H1 (cell line): ENCODE data around the gene MAP3K14. TPM values are rescaled to one million over a fixed set of nuclear protein-coding genes. Genes with fewer than 3 reads are reported as not detected.

Experiments used
- SP1 ChIP-seq: IDR thresholded peaks from 2 replicates; pipeline ENCODE4 v1.6.1; 2011; ENCODE audit warnings: low read depth, low read length
- polyA plus RNA-seq, 7 experiments: library from polyadenylated mRNA; depleted of rRNA in 3 of 7; stranded (reverse) in 5 of 7; unstranded in 2 of 7; fragments of >200 nt in 5 of 7; fragments of 200-250 nt in 2 of 7; gene quantifications; 1 replicate in 5 of 7; 2 replicates in 1 of 7; 4 replicates in 1 of 7; pipeline versions ENCODE4 v1.2.1 to v1.2.3, GENCODE V29; 2011 to 2013; ENCODE audit warnings: missing spikeins in 2 of 7, mixed read lengths in 2 of 7
- total RNA-seq: library from RNA; stranded (reverse); fragmentation: NEBNext Ultra II Directional; extraction: Animal tissue kit (Norgen Biotek cat#: 25700); gene quantifications from 2 replicates; pipeline ENCODE4 v1.2.1, GENCODE V29; 2021
- TF ChIP-seq, protein P1 (sequence below): fragments of 300-600 bp; sonication (generic); IDR thresholded peaks from 2 replicates; pipeline ENCODE4 v1.7.1; 2012; ENCODE audit warnings: low read length, moderate library complexity, mild to moderate bottlenecking, inconsistent platforms; ENCODE audit not compliant: insufficient replicate concordance

MAP3K14 gene
- total and polyA plus RNA-seq, 2 of the 8 experiments (the other 6 are each of a cell fraction or from before 2014, with no cell fraction given): 5.2 to 6.1 TPM

DNA sequence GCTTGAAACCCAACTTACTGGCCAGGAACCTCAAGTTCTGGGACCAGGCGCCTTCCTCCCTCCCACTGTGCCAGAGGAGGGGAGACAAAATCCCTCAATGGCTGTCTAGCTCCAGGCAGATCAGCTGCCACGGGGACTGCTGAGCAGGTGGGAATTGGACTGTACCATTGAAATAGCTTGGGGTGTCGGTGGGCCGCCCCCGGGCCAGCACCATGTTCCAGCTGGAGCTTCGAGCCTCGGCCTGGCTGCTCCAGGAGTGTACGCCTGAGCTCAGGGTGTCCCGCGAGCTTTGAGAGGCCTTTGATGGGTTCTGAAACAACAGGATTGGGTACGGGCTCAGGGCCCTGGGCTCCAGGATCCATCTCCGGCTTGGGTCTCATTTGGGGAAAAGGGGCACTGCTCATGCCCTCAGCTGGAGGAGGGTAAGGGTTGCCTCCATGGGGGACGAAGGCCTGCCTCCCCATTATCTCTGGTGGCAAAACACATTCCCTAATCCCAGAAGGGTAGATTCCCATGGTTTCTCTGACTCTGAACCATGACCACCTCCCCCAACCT, 50.4 kb downstream of the MAP3K14 start (continued):
- TF ChIP-seq, protein P1, sequence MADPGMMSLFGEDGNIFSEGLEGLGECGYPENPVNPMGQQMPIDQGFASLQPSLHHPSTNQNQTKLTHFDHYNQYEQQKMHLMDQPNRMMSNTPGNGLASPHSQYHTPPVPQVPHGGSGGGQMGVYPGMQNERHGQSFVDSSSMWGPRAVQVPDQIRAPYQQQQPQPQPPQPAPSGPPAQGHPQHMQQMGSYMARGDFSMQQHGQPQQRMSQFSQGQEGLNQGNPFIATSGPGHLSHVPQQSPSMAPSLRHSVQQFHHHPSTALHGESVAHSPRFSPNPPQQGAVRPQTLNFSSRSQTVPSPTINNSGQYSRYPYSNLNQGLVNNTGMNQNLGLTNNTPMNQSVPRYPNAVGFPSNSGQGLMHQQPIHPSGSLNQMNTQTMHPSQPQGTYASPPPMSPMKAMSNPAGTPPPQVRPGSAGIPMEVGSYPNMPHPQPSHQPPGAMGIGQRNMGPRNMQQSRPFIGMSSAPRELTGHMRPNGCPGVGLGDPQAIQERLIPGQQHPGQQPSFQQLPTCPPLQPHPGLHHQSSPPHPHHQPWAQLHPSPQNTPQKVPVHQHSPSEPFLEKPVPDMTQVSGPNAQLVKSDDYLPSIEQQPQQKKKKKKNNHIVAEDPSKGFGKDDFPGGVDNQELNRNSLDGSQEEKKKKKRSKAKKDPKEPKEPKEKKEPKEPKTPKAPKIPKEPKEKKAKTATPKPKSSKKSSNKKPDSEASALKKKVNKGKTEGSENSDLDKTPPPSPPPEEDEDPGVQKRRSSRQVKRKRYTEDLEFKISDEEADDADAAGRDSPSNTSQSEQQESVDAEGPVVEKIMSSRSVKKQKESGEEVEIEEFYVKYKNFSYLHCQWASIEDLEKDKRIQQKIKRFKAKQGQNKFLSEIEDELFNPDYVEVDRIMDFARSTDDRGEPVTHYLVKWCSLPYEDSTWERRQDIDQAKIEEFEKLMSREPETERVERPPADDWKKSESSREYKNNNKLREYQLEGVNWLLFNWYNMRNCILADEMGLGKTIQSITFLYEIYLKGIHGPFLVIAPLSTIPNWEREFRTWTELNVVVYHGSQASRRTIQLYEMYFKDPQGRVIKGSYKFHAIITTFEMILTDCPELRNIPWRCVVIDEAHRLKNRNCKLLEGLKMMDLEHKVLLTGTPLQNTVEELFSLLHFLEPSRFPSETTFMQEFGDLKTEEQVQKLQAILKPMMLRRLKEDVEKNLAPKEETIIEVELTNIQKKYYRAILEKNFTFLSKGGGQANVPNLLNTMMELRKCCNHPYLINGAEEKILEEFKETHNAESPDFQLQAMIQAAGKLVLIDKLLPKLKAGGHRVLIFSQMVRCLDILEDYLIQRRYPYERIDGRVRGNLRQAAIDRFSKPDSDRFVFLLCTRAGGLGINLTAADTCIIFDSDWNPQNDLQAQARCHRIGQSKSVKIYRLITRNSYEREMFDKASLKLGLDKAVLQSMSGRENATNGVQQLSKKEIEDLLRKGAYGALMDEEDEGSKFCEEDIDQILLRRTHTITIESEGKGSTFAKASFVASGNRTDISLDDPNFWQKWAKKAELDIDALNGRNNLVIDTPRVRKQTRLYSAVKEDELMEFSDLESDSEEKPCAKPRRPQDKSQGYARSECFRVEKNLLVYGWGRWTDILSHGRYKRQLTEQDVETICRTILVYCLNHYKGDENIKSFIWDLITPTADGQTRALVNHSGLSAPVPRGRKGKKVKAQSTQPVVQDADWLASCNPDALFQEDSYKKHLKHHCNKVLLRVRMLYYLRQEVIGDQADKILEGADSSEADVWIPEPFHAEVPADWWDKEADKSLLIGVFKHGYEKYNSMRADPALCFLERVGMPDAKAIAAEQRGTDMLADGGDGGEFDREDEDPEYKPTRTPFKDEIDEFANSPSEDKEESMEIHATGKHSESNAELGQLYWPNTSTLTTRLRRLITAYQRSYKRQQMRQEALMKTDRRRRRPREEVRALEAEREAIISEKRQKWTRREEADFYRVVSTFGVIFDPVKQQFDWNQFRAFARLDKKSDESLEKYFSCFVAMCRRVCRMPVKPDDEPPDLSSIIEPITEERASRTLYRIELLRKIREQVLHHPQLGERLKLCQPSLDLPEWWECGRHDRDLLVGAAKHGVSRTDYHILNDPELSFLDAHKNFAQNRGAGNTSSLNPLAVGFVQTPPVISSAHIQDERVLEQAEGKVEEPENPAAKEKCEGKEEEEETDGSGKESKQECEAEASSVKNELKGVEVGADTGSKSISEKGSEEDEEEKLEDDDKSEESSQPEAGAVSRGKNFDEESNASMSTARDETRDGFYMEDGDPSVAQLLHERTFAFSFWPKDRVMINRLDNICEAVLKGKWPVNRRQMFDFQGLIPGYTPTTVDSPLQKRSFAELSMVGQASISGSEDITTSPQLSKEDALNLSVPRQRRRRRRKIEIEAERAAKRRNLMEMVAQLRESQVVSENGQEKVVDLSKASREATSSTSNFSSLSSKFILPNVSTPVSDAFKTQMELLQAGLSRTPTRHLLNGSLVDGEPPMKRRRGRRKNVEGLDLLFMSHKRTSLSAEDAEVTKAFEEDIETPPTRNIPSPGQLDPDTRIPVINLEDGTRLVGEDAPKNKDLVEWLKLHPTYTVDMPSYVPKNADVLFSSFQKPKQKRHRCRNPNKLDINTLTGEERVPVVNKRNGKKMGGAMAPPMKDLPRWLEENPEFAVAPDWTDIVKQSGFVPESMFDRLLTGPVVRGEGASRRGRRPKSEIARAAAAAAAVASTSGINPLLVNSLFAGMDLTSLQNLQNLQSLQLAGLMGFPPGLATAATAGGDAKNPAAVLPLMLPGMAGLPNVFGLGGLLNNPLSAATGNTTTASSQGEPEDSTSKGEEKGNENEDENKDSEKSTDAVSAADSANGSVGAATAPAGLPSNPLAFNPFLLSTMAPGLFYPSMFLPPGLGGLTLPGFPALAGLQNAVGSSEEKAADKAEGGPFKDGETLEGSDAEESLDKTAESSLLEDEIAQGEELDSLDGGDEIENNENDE: no peak
- no peak for TF ChIP-seq SP1
